Neural cell (in vitro differentiated cells): Measurements from ENCODE around the gene QRFPR. TPM values are rescaled to one million over a fixed set of nuclear protein-coding genes. Genes with fewer than 3 reads are reported as not detected.

Experiments
- H2AFZ ChIP-seq: fragments of 200-600, 300-800 bp; sonication (generic), shearing (Covaris generic); 2 replicates; pipeline ENCODE4 v1.6.0; 2014; ENCODE audit warnings: low read depth, mild to moderate bottlenecking, antibody characterized with exemption, low read length, moderate library complexity
- H3F3A ChIP-seq: fragments of 200-600 bp; shearing (Covaris generic); 2 replicates; pipeline ENCODE4 v1.6.1; 2016; ENCODE audit warnings: mild to moderate bottlenecking, moderate library complexity, mixed read lengths, antibody characterized with exemption, low read length; ENCODE audit not compliant: insufficient read depth, poor library complexity, severe bottlenecking
- H3K27ac ChIP-seq: fragments of 200-600, 300-800 bp; sonication (generic), shearing (Covaris generic); 2 replicates; pipeline ENCODE4 v1.5.1; 2014; ENCODE audit warnings: mild to moderate bottlenecking, low read length, moderate library complexity
- H3K27me3 ChIP-seq: fragments of 300-800, 200-600 bp; sonication (generic), shearing (Covaris generic); 2 replicates; pipeline ENCODE4 v1.6.0; 2014; ENCODE audit warnings: mild to moderate bottlenecking, low read depth, low read length, moderate library complexity; ENCODE audit not compliant: insufficient read depth
- H3K36me3 ChIP-seq: fragments of 300-800, 200-600 bp; sonication (generic), shearing (Covaris generic); 2 replicates; pipeline ENCODE4 v1.5.1; 2014; ENCODE audit warnings: mild to moderate bottlenecking, antibody characterized with exemption, low read length, moderate library complexity; ENCODE audit not compliant: insufficient read depth
- H3K4me2 ChIP-seq: fragments of 300-800, 200-600 bp; sonication (generic), shearing (Covaris generic); 2 replicates; pipeline ENCODE4 v1.6.0; 2014; ENCODE audit warnings: mild to moderate bottlenecking, low read length
- H3K4me3 ChIP-seq: fragments of 300-800, 200-600 bp; sonication (generic), shearing (Covaris generic); 2 replicates; pipeline ENCODE4 v1.5.1; 2014; ENCODE audit warnings: mild to moderate bottlenecking, low read length, moderate library complexity
- H3K79me2 ChIP-seq: fragments of 200-600 bp; shearing (Covaris generic); replicated peaks from 2 replicates; pipeline ENCODE4 v1.6.0; 2014; ENCODE audit warnings: mild to moderate bottlenecking, low read length, moderate library complexity; ENCODE audit not compliant: insufficient read depth
- H3K9ac ChIP-seq: fragments of 300-800, 200-600 bp; sonication (generic), shearing (Covaris generic); 2 replicates; pipeline ENCODE4 v1.6.1; 2016; ENCODE audit warnings: mild to moderate bottlenecking, low read length, mixed read lengths
- H3K9me2 ChIP-seq: fragments of 200-600 bp; shearing (Covaris generic); 2 replicates; pipeline ENCODE4 v1.6.1; 2016; ENCODE audit warnings: mild to moderate bottlenecking, low read length, mixed read lengths; ENCODE audit not compliant: insufficient read depth
- H3K9me3 ChIP-seq: fragments of 200-600, 300-800 bp; sonication (generic), shearing (Covaris generic); 2 replicates; pipeline ENCODE4 v1.6.1; 2016; ENCODE audit warnings: mild to moderate bottlenecking, mixed run types, low read length, moderate library complexity, mixed read lengths
- H4K20me1 ChIP-seq: fragments of 200-600 bp; shearing (Covaris generic); 2 replicates; pipeline ENCODE4 v1.6.1; 2016; ENCODE audit warnings: mild to moderate bottlenecking, mixed run types; ENCODE audit not compliant: insufficient read depth
- EP300 ChIP-seq: fragments of 450-650 bp; conservative IDR thresholded peaks from 2 replicates; pipeline ENCODE4 v1.6.1; 2014; ENCODE audit warnings: antibody characterized with exemption, mild to moderate bottlenecking, moderate library complexity; ENCODE audit not compliant: poor library complexity, severe bottlenecking
- EZH2 ChIP-seq: fragments of 200-600, 300-800 bp; shearing (Covaris generic), sonication (generic); IDR thresholded peaks from 2 replicates; pipeline ENCODE4 v1.6.1; 2014; ENCODE audit warnings: antibody characterized with exemption, low read length, borderline replicate concordance, mild to moderate bottlenecking; ENCODE audit not compliant: insufficient read depth, poor library complexity, severe bottlenecking
- MXI1 ChIP-seq: fragments of 450-650 bp; conservative IDR thresholded peaks from 2 replicates; pipeline ENCODE4 v1.6.1; 2014; ENCODE audit warnings: antibody characterized with exemption, mild to moderate bottlenecking; ENCODE audit not compliant: poor library complexity, severe bottlenecking
- POLR2AphosphoS5 ChIP-seq: IDR thresholded peaks from 2 replicates; pipeline ENCODE4 v1.6.1; 2012
- RAD21 ChIP-seq: fragments of 450-650 bp; conservative IDR thresholded peaks from 2 replicates; pipeline ENCODE4 v1.6.1; 2014; ENCODE audit warnings: antibody characterized with exemption, mild to moderate bottlenecking, moderate library complexity
- REST ChIP-seq: IDR thresholded peaks from 2 replicates; pipeline ENCODE4 v1.6.1; 2012; ENCODE audit warnings: borderline replicate concordance
- SMC3 ChIP-seq: fragments of 450-650 bp; conservative IDR thresholded peaks from 2 replicates; pipeline ENCODE4 v1.6.1; 2014; ENCODE audit warnings: antibody characterized with exemption, mild to moderate bottlenecking, moderate library complexity; ENCODE audit not compliant: poor library complexity
- TAF1 ChIP-seq: IDR thresholded peaks from 2 replicates; pipeline ENCODE4 v1.6.1; 2012; ENCODE audit warnings: low read depth
- polyA plus RNA-seq: library from polyadenylated mRNA; depleted of rRNA; stranded (reverse); fragments of >200 nt; gene quantifications from 2 replicates; pipeline ENCODE4 v1.2.3, GENCODE V29; 2014
- TF ChIP-seq, protein P1 (sequence below): fragments of 450-650 bp; IDR thresholded peaks from 2 replicates; pipeline ENCODE4 v1.5.1; 2014; ENCODE audit warnings: antibody characterized with exemption, mild to moderate bottlenecking, moderate library complexity; ENCODE audit not compliant: poor library complexity, severe bottlenecking

The QRFPR gene
- polyA plus RNA-seq, 1 donor from 2014 or later, result 0.54 TPM

- H3K27ac ChIP-seq, result no peak overlapping the region
- H3K36me3 ChIP-seq, result no peaks in the 10 kb centered on the region
- TF ChIP-seq SMC3, result no peak
- TF ChIP-seq EZH2, result no peak
- no peak for TF ChIP-seq MXI1
- TF ChIP-seq POLR2AphosphoS5, result no peak
- TF ChIP-seq EP300, result no peak
- TF ChIP-seq, protein P1, sequence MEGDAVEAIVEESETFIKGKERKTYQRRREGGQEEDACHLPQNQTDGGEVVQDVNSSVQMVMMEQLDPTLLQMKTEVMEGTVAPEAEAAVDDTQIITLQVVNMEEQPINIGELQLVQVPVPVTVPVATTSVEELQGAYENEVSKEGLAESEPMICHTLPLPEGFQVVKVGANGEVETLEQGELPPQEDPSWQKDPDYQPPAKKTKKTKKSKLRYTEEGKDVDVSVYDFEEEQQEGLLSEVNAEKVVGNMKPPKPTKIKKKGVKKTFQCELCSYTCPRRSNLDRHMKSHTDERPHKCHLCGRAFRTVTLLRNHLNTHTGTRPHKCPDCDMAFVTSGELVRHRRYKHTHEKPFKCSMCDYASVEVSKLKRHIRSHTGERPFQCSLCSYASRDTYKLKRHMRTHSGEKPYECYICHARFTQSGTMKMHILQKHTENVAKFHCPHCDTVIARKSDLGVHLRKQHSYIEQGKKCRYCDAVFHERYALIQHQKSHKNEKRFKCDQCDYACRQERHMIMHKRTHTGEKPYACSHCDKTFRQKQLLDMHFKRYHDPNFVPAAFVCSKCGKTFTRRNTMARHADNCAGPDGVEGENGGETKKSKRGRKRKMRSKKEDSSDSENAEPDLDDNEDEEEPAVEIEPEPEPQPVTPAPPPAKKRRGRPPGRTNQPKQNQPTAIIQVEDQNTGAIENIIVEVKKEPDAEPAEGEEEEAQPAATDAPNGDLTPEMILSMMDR, result no peak
- TF ChIP-seq TAF1, result no peak
- TF ChIP-seq REST, result no peak
- no peak for TF ChIP-seq RAD21
- H2AFZ ChIP-seq, result no peak overlapping the region
- no peaks in the 10 kb centered on the region for H3F3A ChIP-seq
- no peaks in the 10 kb centered on the region for H3K9me3 ChIP-seq
- H3K9me2 ChIP-seq, result no peaks in the 10 kb centered on the region
- H4K20me1 ChIP-seq, result no peaks in the 10 kb centered on the region
- H3K9ac ChIP-seq, result no peak overlapping the region
- no peaks in the 10 kb centered on the region for H3K79me2 ChIP-seq
- no peak overlapping the region for H3K4me2 ChIP-seq
- H3K4me3 ChIP-seq, result no peak overlapping the region
- H3K27me3 ChIP-seq, result no peaks in the 10 kb centered on the region
Observed at GRCh38 chr4:121353213-121353612, 27.6 kb downstream of the QRFPR start.

DNA sequence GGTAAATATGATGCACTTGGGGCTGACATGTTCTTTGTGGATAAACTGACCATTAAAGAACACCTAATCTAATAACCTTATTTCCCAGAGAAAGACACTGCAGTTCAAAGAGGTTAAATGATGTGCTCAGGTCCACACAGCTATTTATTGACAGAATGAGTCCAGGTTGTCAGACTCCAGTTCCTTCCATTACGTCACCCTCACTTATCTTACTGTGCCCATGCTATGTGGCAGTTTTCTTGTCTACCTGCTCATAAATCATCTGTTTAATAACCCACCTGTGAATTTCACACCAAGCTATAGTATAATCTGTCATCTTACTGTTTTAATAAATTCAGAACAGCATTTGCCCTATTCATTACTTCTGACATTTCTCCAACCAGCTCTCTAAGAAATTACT, 36.7 kb downstream of the QRFPR start:
- Histone ChIP-seq H3K4me2 (peak overlapping the region; percentile 46), H2AFZ (no peak overlapping the region), H4K20me1 (no peaks in the 10 kb centered on the region), H3K9me3 (no peaks in the 10 kb centered on the region), H3F3A (peaks cover 4% of the 10 kb centered on the region), H3K79me2 (no peaks in the 10 kb centered on the region), H3K36me3 (no peaks in the 10 kb centered on the region), H3K9ac (peak overlapping the region; percentile 39), H3K27ac (peak overlapping the region; percentile 85), H3K27me3 (no peaks in the 10 kb centered on the region), H3K9me2 (no peaks in the 10 kb centered on the region), H3K4me3 (no peak overlapping the region)
- TF ChIP-seq EP300 (peak; percentile 90), POLR2AphosphoS5 (peak; percentile 37)
- TF ChIP-seq, protein P1, result no peak
